Ovary (tissue), 3 donors: Measurements from ENCODE around the gene TP53BP1.

ENCODE experiments used
- EP300 ChIP-seq: sonication (generic); formaldehyde crosslinking; IDR thresholded peaks from one replicate; pipeline ENCODE4 v1.6.1; 2017; ENCODE audit warnings: antibody characterized with exemption
- TF ChIP-seq, protein P1 (sequence below), 3 donors: fragments of 450-650 bp in 2 of 3; fragments of 200-600 bp in 1 of 3; IDR thresholded peaks; one replicate each; pipeline versions ENCODE4 v1.5.1 to v1.8.0; 2016 to 2022; ENCODE audit warnings: antibody characterized with exemption in 3 of 3, mild to moderate bottlenecking in 1 of 3
- donor health status: DM: no; HTN: no; CAD: no.

DNA sequence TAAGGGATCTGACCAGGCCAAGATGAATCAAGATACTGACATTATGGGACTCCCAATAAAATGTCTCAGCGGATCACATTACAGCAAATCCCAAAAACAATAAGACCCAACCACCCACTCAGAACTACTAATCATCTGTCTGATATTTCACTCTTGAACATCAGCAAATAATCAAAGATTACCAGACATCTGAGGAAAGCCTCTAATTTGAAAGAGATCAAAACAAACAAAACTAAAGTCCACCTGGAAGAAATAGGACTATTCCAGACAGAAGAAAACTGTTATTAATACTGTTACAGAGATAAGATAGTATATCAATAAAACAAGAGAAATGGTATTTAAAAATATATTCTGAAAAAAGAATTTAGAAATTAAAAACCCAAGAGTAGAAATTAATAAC is 29.0 kb downstream of the TP53BP1 start:
- TF ChIP-seq, protein P1, sequence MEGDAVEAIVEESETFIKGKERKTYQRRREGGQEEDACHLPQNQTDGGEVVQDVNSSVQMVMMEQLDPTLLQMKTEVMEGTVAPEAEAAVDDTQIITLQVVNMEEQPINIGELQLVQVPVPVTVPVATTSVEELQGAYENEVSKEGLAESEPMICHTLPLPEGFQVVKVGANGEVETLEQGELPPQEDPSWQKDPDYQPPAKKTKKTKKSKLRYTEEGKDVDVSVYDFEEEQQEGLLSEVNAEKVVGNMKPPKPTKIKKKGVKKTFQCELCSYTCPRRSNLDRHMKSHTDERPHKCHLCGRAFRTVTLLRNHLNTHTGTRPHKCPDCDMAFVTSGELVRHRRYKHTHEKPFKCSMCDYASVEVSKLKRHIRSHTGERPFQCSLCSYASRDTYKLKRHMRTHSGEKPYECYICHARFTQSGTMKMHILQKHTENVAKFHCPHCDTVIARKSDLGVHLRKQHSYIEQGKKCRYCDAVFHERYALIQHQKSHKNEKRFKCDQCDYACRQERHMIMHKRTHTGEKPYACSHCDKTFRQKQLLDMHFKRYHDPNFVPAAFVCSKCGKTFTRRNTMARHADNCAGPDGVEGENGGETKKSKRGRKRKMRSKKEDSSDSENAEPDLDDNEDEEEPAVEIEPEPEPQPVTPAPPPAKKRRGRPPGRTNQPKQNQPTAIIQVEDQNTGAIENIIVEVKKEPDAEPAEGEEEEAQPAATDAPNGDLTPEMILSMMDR (IDR thresholded peaks at IDR 0.05), result no peak
- no peak for TF ChIP-seq EP300
